Upper lobe of left lung (tissue), 6 donors: ENCODE data around the gene SLC38A4. TPM values are rescaled to one million over a fixed set of nuclear protein-coding genes. Genes with fewer than 3 reads are reported as not detected.

Experiments used
- ATAC-seq, 2 donors: fragments of 200-7000 bp; cut with Tn5 transposase; one replicate each; pipeline ENCODE4 v1.9.1; 2022; ENCODE audit warnings: mild to moderate bottlenecking in 2 of 2, moderate library complexity in 2 of 2; ENCODE audit not compliant: low FRiP score in 2 of 2
- DNase-seq, 2 donors: peaks; one replicate each; pipeline ENCODE4 v3.0.0-alpha.2; 2019 to 2020
- H3K27ac ChIP-seq, 4 donors: fragments of 200-600 bp; sonication (generic); one replicate each; pipeline ENCODE4 v1.5.1; 2016 to 2019
- H3K27me3 ChIP-seq, 4 donors: fragments of 200-600 bp; sonication (generic); one replicate each; pipeline ENCODE4 v1.5.1; 2017 to 2019
- H3K36me3 ChIP-seq, 4 donors: fragments of 200-600 bp; sonication (generic); one replicate each; pipeline ENCODE4 v1.5.1; 2016 to 2019
- H3K4me1 ChIP-seq, 4 donors: fragments of 200-600 bp; sonication (generic); one replicate each; pipeline ENCODE4 v1.5.1; 2018 to 2019
- H3K4me3 ChIP-seq, 4 donors: fragments of 200-600 bp; sonication (generic); one replicate each; pipeline ENCODE4 v1.5.1; 2017 to 2019; ENCODE audit warnings: mild to moderate bottlenecking in 2 of 4, moderate library complexity in 1 of 4
- H3K9me3 ChIP-seq, 4 donors: fragments of 200-600 bp; sonication (generic); one replicate each; pipeline ENCODE4 v1.5.1; 2018 to 2019
- CTCF ChIP-seq, 6 experiments: fragments of 450-650 bp in 4 of 6; fragments of 200-600 bp in 2 of 6; sonication (generic) in 2 of 6; IDR thresholded peaks; one replicate each; pipeline ENCODE4 v1.5.1; 2016 to 2019; ENCODE audit warnings: antibody characterized with exemption in 6 of 6
- EP300 ChIP-seq, 4 donors: sonication (generic); formaldehyde crosslinking; IDR thresholded peaks; one replicate each; pipeline ENCODE4 v1.5.1; 2017; ENCODE audit warnings: antibody characterized with exemption in 4 of 4, control low read depth in 2 of 4
- POLR2A ChIP-seq, 4 donors: fragments of 450-650 bp; IDR thresholded peaks; one replicate each; pipeline ENCODE4 v1.5.1; 2016 to 2017; ENCODE audit warnings: antibody characterized with exemption in 4 of 4, mild to moderate bottlenecking in 2 of 4
- POLR2AphosphoS5 ChIP-seq, 2 donors: sonication (generic); formaldehyde crosslinking; IDR thresholded peaks; one replicate each; pipeline ENCODE4 v1.5.1; 2017; ENCODE audit warnings: antibody characterized with exemption in 2 of 2
- WGBS, 2 donors: methylation state at CpG; one replicate each; pipeline ENCODE4 v1.1.5; 2017 to 2018; 5-methylcytosine and 5-hydroxymethylcytosine counted together
- total RNA-seq, 6 donors: library from RNA; depleted of rRNA in 4 of 6; stranded (reverse); fragments of >200 nt in 4 of 6; gene quantifications; one replicate each; pipeline versions ENCODE4 v1.1.0 to v1.2.1, GENCODE V29; 2016 to 2021
- donor health status: DM: no; HTN: no; CAD: no; lungs with moderate emphysema.
- donor health status: DM: no; HTN: yes; CAD: no; lungs with severe emphysema.

The SLC38A4 gene
- total RNA-seq, 6 donors from 2014 or later, result 0.49 to 0.81 (median 0.60) TPM; not detected in 3

GRCh38 chr12:46770501-46771183 is 55.2 kb downstream of the SLC38A4 start:
- no peaks in the 10 kb centered on the region for H3K9me3 ChIP-seq
- ATAC-seq, result no peak

GRCh38 chr12:46764005-46764404 is 61.8 kb downstream of the SLC38A4 start:
- Histone ChIP-seq H3K27me3 (no peaks in the 10 kb centered on the region), H3K27ac (no peak overlapping the region), H3K9me3 (no peaks in the 10 kb centered on the region), H3K36me3 (no peaks in the 10 kb centered on the region), H3K4me1 (no peaks in the 10 kb centered on the region), H3K4me3 (no peak overlapping the region)
- no peak for ATAC-seq
- DNase-seq, result no peak
- TF ChIP-seq POLR2AphosphoS5 (IDR thresholded peaks at IDR 0.05) (no peak), CTCF (IDR thresholded peaks at IDR 0.05) (no peak), POLR2A (IDR thresholded peaks at IDR 0.05) (no peak)
- 77 to 95% methylated on average over 3 of the region's 3 CpGs for WGBS, 2 donors

More at GRCh38 chr12:46770501-46771183, 55.2 kb downstream of the SLC38A4 start:
- Histone ChIP-seq H3K27me3 (no peaks in the 10 kb centered on the region), H3K27ac (no peak overlapping the region), H3K4me3 (no peak overlapping the region), H3K4me1 (peaks cover 0 to 4% (median 0%) of the 10 kb centered on the region in 4 donors), H3K36me3 (no peaks in the 10 kb centered on the region)
- DNase-seq, result no peak
- TF ChIP-seq EP300 (IDR thresholded peaks at IDR 0.05) (no peak), CTCF (IDR thresholded peaks at IDR 0.05) (no peak), POLR2A (IDR thresholded peaks at IDR 0.05) (no peak), POLR2AphosphoS5 (IDR thresholded peaks at IDR 0.05) (no peak)
- 45 to 52% methylated on average over 3 of the region's 3 CpGs for WGBS, 2 donors

- DNase-seq (no peak), ATAC-seq (no peak)
- H3K27ac ChIP-seq, result no peak overlapping the region
- TF ChIP-seq POLR2A (IDR thresholded peaks at IDR 0.05) (no peak), CTCF (IDR thresholded peaks at IDR 0.05) (no peak), POLR2AphosphoS5 (IDR thresholded peaks at IDR 0.05) (no peak), EP300 (IDR thresholded peaks at IDR 0.05) (no peak)
- peaks cover 0 to 4% (median 0%) of the 10 kb centered on the region in 4 donors for H3K9me3 ChIP-seq
- no peaks in the 10 kb centered on the region for H3K27me3 ChIP-seq
- H3K4me1 ChIP-seq, result no peaks in the 10 kb centered on the region
- H3K36me3 ChIP-seq, result no peaks in the 10 kb centered on the region
- no peak overlapping the region for H3K4me3 ChIP-seq
Measured at GRCh38 chr12:46763230-46763629, 62.6 kb downstream of the SLC38A4 start.

GRCh38 chr12:46754550-46754949 is 71.2 kb downstream of the SLC38A4 start:
- TF ChIP-seq EP300 (IDR thresholded peaks at IDR 0.05) (no peak), POLR2A (IDR thresholded peaks at IDR 0.05) (no peak), CTCF (IDR thresholded peaks at IDR 0.05) (no peak), POLR2AphosphoS5 (IDR thresholded peaks at IDR 0.05) (no peak)
- no peak for ATAC-seq
- Histone ChIP-seq H3K4me3 (no peak overlapping the region), H3K36me3 (no peaks in the 10 kb centered on the region), H3K27ac (no peak overlapping the region), H3K9me3 (peaks cover 0 to 5% (median 2%) of the 10 kb centered on the region in 4 donors), H3K4me1 (no peaks in the 10 kb centered on the region), H3K27me3 (no peaks in the 10 kb centered on the region)
- no peak for DNase-seq
- 48 to 52% methylated on average over 3 of the region's 3 CpGs for WGBS, 2 donors

GRCh38 chr12:46752396-46752795 is 73.4 kb downstream of the SLC38A4 start:
- no peaks in the 10 kb centered on the region for H3K4me1 ChIP-seq
- no peak overlapping the region for H3K4me3 ChIP-seq
- no peaks in the 10 kb centered on the region for H3K36me3 ChIP-seq
- 51 to 60% methylated on average over 2 of the region's 2 CpGs for WGBS, 2 donors
- H3K27ac ChIP-seq, result no peak overlapping the region
- no peaks in the 10 kb centered on the region for H3K9me3 ChIP-seq
- no peaks in the 10 kb centered on the region for H3K27me3 ChIP-seq
- DNase-seq (no peak), ATAC-seq (no peak)
- TF ChIP-seq POLR2AphosphoS5 (IDR thresholded peaks at IDR 0.05) (no peak), EP300 (IDR thresholded peaks at IDR 0.05) (no peak), CTCF (IDR thresholded peaks at IDR 0.05) (no peak), POLR2A (IDR thresholded peaks at IDR 0.05) (no peak)
